ENCODE results near the gene ASTN2. TPM values are rescaled to one million over a fixed set of nuclear protein-coding genes. Genes with fewer than 3 reads are reported as not detected.

Gene ASTN2
- total and polyA plus RNA-seq, 10 of the 15 experiments (the other 5 are each of a cell fraction or from before 2014, with no cell fraction given) = 1.4 to 15.7 (median 7.0) TPM

DNA sequence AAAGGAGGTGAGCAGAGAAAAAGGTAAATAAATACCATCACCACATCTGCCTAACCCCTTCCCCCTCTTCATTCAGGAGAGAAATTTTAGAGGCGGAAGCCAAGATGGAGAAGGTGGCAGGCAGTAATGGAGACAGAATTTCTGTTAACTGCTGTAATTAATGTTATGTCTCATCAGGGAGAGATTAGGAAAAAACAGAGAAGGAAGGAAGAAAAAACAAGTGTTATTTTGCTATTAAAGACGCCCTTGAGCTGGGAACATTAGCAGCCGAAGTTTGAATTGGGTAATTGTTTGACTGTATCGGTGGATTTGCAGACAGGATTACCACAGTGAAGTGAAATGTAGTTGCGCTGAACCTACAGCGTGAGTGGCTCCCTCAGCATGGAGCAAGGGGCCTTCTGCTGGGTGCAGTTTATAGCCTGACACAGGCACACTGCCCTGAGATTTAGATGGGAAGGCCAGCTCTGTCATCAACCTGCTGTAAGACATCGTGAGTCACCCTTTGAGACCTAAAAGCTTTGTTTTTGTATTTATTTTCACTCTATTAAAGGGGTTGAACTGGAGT, 136.3 kb downstream of the ASTN2 start:
- 35% methylated on average over 7 of the region's 7 CpGs for WGBS (ENCODE audit: insufficient coverage, insufficient replicate concordance, low lambda C conversion rate, missing lambda C conversion rate)
- CTCF ChIA-PET = no interaction called here
- RAD21 ChIA-PET (ENCODE audit: unreplicated experiment) = no interaction called here
- no peak overlapping the region for H2AFZ ChIP-seq (ENCODE audit: control insufficient read depth, low read depth, low read length)
- H3K4me2 ChIP-seq (ENCODE audit: control insufficient read depth, insufficient read depth) = no peak overlapping the region
- H3K9me3 ChIP-seq (replicated peaks; ENCODE audit: control insufficient read depth, insufficient read depth, low read length) = no peaks in the 10 kb centered on the region
- TF ChIP-seq, protein P1, sequence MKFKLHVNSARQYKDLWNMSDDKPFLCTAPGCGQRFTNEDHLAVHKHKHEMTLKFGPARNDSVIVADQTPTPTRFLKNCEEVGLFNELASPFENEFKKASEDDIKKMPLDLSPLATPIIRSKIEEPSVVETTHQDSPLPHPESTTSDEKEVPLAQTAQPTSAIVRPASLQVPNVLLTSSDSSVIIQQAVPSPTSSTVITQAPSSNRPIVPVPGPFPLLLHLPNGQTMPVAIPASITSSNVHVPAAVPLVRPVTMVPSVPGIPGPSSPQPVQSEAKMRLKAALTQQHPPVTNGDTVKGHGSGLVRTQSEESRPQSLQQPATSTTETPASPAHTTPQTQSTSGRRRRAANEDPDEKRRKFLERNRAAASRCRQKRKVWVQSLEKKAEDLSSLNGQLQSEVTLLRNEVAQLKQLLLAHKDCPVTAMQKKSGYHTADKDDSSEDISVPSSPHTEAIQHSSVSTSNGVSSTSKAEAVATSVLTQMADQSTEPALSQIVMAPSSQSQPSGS (IDR thresholded peaks at IDR 0.05; ENCODE audit: low read length) = no peak
- TF ChIP-seq, protein P2, sequence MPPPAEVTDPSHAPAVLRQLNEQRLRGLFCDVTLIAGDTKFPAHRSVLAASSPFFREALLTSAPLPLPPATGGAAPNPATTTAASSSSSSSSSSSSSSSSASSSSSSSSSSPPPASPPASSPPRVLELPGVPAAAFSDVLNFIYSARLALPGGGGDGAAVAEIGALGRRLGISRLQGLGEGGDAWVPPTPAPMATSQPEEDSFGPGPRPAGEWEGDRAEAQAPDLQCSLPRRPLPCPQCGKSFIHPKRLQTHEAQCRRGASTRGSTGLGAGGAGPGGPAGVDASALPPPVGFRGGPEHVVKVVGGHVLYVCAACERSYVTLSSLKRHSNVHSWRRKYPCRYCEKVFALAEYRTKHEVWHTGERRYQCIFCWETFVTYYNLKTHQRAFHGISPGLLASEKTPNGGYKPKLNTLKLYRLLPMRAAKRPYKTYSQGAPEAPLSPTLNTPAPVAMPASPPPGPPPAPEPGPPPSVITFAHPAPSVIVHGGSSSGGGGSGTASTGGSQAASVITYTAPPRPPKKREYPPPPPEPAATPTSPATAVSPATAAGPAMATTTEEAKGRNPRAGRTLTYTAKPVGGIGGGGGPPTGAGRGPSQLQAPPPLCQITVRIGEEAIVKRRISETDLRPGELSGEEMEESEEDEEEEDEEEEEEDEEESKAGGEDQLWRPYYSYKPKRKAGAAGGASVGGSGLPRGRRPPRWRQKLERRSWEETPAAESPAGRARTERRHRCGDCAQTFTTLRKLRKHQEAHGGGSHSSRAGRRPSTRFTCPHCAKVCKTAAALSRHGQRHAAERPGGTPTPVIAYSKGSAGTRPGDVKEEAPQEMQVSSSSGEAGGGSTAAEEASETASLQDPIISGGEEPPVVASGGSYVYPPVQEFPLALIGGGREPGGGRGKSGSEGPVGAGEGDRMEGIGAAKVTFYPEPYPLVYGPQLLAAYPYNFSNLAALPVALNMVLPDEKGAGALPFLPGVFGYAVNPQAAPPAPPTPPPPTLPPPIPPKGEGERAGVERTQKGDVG (CRISPR knock-in tag; IDR thresholded peaks at IDR 0.05) = no peak
- TF ChIP-seq TCF7 (IDR thresholded peaks at IDR 0.05; ENCODE audit: borderline replicate concordance) = no peak
- TF ChIP-seq, protein P3, sequence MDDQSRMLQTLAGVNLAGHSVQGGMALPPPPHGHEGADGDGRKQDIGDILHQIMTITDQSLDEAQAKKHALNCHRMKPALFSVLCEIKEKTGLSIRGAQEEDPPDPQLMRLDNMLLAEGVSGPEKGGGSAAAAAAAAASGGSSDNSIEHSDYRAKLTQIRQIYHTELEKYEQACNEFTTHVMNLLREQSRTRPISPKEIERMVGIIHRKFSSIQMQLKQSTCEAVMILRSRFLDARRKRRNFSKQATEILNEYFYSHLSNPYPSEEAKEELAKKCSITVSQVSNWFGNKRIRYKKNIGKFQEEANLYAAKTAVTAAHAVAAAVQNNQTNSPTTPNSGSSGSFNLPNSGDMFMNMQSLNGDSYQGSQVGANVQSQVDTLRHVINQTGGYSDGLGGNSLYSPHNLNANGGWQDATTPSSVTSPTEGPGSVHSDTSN (IDR thresholded peaks at IDR 0.05; ENCODE audit: insufficient replicate concordance, low read depth, low read length) = no peak
- TF ChIP-seq RB1 (IDR thresholded peaks at IDR 0.05; ENCODE audit: borderline replicate concordance) = no peak
- TF ChIP-seq RAD21 (IDR thresholded peaks at IDR 0.05; ENCODE audit: insufficient read depth, low read depth, low read length) = no peak
- H3K4me1 ChIP-seq (ENCODE audit: control insufficient read depth, insufficient read depth, low read length) = no peaks in the 10 kb centered on the region
- H3K79me2 ChIP-seq (ENCODE audit: control insufficient read depth, insufficient read depth, low read length) = no peaks in the 10 kb centered on the region
- no TSS peak for BruUV-seq (replicated peaks)
- H3K27ac ChIP-seq (ENCODE audit: control insufficient read depth, insufficient read depth) = no peak overlapping the region
- H3K4me3 ChIP-seq = no peak overlapping the region
- ATAC-seq = no peak
- no peak for DNase-seq (ENCODE audit: low read depth, low spot score)
- intact Hi-C loops (cut with micrococcal nuclease; ENCODE audit: unreplicated experiment) (no loop called here), in situ Hi-C loops (cut with MboI) (no loop called here)
- H4K20me1 ChIP-seq (ENCODE audit: control insufficient read depth, insufficient read depth) = no peaks in the 10 kb centered on the region
- SMC1A ChIA-PET (ENCODE audit: uncharacterized antibody, unreplicated experiment) = no interaction called here
- no peaks in the 10 kb centered on the region for H3K36me3 ChIP-seq (ENCODE audit: control insufficient read depth in 2 of 2, insufficient read depth in 2 of 2, low read length in 1 of 2)
- POLR2A ChIA-PET = no interaction called here
- H3K9ac ChIP-seq (ENCODE audit: control insufficient read depth, insufficient read depth, low read length) = no peak overlapping the region
- FAIRE-seq = no peak
- no peaks in the 10 kb centered on the region; a peak in 1 of 4 replicates for H3K27me3 ChIP-seq (replicated peaks in 1 of 2; ENCODE audit: control insufficient read depth in 2 of 2, insufficient read depth in 2 of 2, low read length in 1 of 2)
